Measurements from ENCODE around the gene SEMA3B. TPM values are rescaled to one million over a fixed set of nuclear protein-coding genes. Genes with fewer than 3 reads are reported as not detected.
A peak's percentile ranks its signal among the peaks of the same experiment; 100 is the strongest.

Gene SEMA3B
- total and polyA plus RNA-seq, 9 of the 15 experiments (the other 6 are each of a cell fraction or from before 2014, with no cell fraction given): 0.03 to 1.8 (median 0.55) TPM; not detected in 1

GRCh38 chr3:50299929-50300680 is 31.2 kb downstream of the SEMA3B start (continued):
- TF ChIP-seq TBL1XR1 (IDR thresholded peaks at IDR 0.05; ENCODE audit: low read length in 2 of 2): no peak
- TF ChIP-seq, protein P1, sequence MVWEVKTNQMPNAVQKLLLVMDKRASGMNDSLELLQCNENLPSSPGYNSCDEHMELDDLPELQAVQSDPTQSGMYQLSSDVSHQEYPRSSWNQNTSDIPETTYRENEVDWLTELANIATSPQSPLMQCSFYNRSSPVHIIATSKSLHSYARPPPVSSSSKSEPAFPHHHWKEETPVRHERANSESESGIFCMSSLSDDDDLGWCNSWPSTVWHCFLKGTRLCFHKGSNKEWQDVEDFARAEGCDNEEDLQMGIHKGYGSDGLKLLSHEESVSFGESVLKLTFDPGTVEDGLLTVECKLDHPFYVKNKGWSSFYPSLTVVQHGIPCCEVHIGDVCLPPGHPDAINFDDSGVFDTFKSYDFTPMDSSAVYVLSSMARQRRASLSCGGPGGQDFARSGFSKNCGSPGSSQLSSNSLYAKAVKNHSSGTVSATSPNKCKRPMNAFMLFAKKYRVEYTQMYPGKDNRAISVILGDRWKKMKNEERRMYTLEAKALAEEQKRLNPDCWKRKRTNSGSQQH (CRISPR knock-in tag; IDR thresholded peaks at IDR 0.05): no peak
- TF ChIP-seq ATF7 (IDR thresholded peaks at IDR 0.05): no peak; the same call in 1 of the 2 replicates
- TF ChIP-seq, protein P2, sequence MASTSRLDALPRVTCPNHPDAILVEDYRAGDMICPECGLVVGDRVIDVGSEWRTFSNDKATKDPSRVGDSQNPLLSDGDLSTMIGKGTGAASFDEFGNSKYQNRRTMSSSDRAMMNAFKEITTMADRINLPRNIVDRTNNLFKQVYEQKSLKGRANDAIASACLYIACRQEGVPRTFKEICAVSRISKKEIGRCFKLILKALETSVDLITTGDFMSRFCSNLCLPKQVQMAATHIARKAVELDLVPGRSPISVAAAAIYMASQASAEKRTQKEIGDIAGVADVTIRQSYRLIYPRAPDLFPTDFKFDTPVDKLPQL (IDR thresholded peaks at IDR 0.05; ENCODE audit: extremely low read depth, insufficient read length): no peak
- no peak for TF ChIP-seq RBM14 (IDR thresholded peaks at IDR 0.05; ENCODE audit: borderline replicate concordance, insufficient read depth, low read depth, low read length)
- no peak for TF ChIP-seq KAT2B (IDR thresholded peaks at IDR 0.05; ENCODE audit: low read depth, low read length)
- no peak; the same call in 1 of the 2 replicates for TF ChIP-seq RBFOX2 (IDR thresholded peaks at IDR 0.05; ENCODE audit: low read depth, low read length)
- TF ChIP-seq ZC3H8 (IDR thresholded peaks at IDR 0.05): no peak
- TF ChIP-seq, protein P3, sequence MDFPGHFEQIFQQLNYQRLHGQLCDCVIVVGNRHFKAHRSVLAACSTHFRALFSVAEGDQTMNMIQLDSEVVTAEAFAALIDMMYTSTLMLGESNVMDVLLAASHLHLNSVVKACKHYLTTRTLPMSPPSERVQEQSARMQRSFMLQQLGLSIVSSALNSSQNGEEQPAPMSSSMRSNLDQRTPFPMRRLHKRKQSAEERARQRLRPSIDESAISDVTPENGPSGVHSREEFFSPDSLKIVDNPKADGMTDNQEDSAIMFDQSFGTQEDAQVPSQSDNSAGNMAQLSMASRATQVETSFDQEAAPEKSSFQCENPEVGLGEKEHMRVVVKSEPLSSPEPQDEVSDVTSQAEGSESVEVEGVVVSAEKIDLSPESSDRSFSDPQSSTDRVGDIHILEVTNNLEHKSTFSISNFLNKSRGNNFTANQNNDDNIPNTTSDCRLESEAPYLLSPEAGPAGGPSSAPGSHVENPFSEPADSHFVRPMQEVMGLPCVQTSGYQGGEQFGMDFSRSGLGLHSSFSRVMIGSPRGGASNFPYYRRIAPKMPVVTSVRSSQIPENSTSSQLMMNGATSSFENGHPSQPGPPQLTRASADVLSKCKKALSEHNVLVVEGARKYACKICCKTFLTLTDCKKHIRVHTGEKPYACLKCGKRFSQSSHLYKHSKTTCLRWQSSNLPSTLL (IDR thresholded peaks at IDR 0.05): no peak
- no peak for TF ChIP-seq NELFE (IDR thresholded peaks at IDR 0.05; ENCODE audit: insufficient read depth, insufficient read length)
- TF ChIP-seq BCL6 (CRISPR knock-in tag; IDR thresholded peaks at IDR 0.05): no peak
- TF ChIP-seq, protein P4, sequence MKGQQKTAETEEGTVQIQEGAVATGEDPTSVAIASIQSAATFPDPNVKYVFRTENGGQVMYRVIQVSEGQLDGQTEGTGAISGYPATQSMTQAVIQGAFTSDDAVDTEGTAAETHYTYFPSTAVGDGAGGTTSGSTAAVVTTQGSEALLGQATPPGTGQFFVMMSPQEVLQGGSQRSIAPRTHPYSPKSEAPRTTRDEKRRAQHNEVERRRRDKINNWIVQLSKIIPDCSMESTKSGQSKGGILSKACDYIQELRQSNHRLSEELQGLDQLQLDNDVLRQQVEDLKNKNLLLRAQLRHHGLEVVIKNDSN (CRISPR knock-in tag; IDR thresholded peaks at IDR 0.05): peak; percentile 4; the same call in 1 of the 2 replicates
- TF ChIP-seq ZBTB43 (CRISPR knock-in tag; IDR thresholded peaks at IDR 0.05): no peak
